ENCODE data around the gene CD163L1.

Gene CD163L1

DNA sequence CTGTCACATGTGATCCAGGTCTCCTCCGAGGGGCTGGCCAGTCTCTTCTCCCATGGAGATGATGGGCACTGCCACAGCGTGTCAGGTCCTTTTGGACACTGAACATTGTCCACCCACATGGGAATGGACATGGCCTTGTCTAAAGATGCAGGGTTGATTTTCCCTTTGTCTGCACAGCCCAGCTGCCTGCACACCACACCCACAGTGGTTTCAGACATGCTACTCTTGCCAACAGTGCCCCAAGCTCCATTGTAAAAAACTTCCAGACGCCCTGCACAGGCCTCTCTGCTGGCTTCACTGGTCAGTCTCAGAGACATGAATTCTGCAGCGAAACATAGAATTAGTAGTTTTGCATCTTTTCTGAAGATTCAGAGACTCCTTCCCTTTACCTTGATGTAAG lies 41.1 kb upstream of the CD163L1 start:
- no peaks in the 10 kb centered on the region for H3F3A ChIP-seq (ENCODE audit: insufficient read depth)
- no peak overlapping the region for H3K9ac ChIP-seq (ENCODE audit: low read length)
- no peaks in the 10 kb centered on the region for H3K79me2 ChIP-seq (ENCODE audit: insufficient read depth, low read length)
- H3K4me3 ChIP-seq (ENCODE audit: insufficient read depth, low read length, poor library complexity, severe bottlenecking): no peak overlapping the region
- H4K20me1 ChIP-seq (ENCODE audit: low read depth, low read length): no peaks in the 10 kb centered on the region
- no peaks in the 10 kb centered on the region for H3K27me3 ChIP-seq (ENCODE audit: low read length)
- TF ChIP-seq, protein P1, sequence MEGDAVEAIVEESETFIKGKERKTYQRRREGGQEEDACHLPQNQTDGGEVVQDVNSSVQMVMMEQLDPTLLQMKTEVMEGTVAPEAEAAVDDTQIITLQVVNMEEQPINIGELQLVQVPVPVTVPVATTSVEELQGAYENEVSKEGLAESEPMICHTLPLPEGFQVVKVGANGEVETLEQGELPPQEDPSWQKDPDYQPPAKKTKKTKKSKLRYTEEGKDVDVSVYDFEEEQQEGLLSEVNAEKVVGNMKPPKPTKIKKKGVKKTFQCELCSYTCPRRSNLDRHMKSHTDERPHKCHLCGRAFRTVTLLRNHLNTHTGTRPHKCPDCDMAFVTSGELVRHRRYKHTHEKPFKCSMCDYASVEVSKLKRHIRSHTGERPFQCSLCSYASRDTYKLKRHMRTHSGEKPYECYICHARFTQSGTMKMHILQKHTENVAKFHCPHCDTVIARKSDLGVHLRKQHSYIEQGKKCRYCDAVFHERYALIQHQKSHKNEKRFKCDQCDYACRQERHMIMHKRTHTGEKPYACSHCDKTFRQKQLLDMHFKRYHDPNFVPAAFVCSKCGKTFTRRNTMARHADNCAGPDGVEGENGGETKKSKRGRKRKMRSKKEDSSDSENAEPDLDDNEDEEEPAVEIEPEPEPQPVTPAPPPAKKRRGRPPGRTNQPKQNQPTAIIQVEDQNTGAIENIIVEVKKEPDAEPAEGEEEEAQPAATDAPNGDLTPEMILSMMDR (IDR thresholded peaks at IDR 0.05; ENCODE audit: insufficient read depth, low read length, poor library complexity, severe bottlenecking): no peak
- no peak for TF ChIP-seq EZH2phosphoT487 (conservative IDR thresholded peaks at IDR 0.05; ENCODE audit: low read length)
- no peak overlapping the region for H2AFZ ChIP-seq (ENCODE audit: low read depth, low read length, severe bottlenecking)
- no peaks in the 10 kb centered on the region for H3K9me2 ChIP-seq (replicated peaks; ENCODE audit: insufficient read depth, low read length)
- no peaks in the 10 kb centered on the region for H3K36me3 ChIP-seq (ENCODE audit: low read length)
- no peak overlapping the region for H3K4me2 ChIP-seq (ENCODE audit: low read depth, low read length, poor library complexity, severe bottlenecking)
- no peaks in the 10 kb centered on the region for H3K9me3 ChIP-seq (ENCODE audit: insufficient read depth, low read length)
- H3K27ac ChIP-seq (ENCODE audit: low read depth, low read length): no peak overlapping the region

DNA sequence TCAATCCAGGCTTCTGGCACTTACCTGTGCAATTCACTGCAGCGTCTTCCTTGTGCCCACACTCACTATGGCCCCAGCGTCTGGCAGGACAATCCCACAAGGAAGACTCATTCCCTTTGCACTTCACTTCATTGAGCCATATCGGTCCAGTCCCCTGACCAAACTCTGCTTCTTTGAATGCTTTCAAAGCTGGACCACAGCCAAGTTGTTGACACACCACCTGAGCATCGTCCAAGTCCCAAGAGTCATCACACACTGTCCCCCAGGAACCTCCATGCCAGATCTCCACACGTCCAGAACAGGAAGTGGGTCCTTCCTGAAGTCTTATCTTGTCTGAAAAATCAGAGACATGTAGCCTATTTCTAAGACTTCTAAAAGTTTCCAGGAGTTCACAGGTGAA lies 39.4 kb upstream of the CD163L1 start:
- no peaks in the 10 kb centered on the region for H3K9me3 ChIP-seq (ENCODE audit: insufficient read depth, low read length)
- H4K20me1 ChIP-seq (ENCODE audit: low read depth, low read length): no peaks in the 10 kb centered on the region
- H3K27me3 ChIP-seq (ENCODE audit: low read length): no peaks in the 10 kb centered on the region; the same call in 1 of the 2 replicates
- no peaks in the 10 kb centered on the region for H3K79me2 ChIP-seq (ENCODE audit: insufficient read depth, low read length)
- TF ChIP-seq EZH2phosphoT487 (conservative IDR thresholded peaks at IDR 0.05; ENCODE audit: low read length): no peak
- TF ChIP-seq, protein P1 (IDR thresholded peaks at IDR 0.05; ENCODE audit: insufficient read depth, low read length, poor library complexity, severe bottlenecking): no peak
- H3K36me3 ChIP-seq (ENCODE audit: low read length): no peaks in the 10 kb centered on the region
- no peak overlapping the region for H3K27ac ChIP-seq (ENCODE audit: low read depth, low read length)
- no peak overlapping the region for H3K4me2 ChIP-seq (ENCODE audit: low read depth, low read length, poor library complexity, severe bottlenecking)
- no peaks in the 10 kb centered on the region for H3K9me2 ChIP-seq (replicated peaks; ENCODE audit: insufficient read depth, low read length)
- no peak overlapping the region for H3K4me3 ChIP-seq (ENCODE audit: insufficient read depth, low read length, poor library complexity, severe bottlenecking)
- no peak overlapping the region for H2AFZ ChIP-seq (ENCODE audit: low read depth, low read length, severe bottlenecking)
- H3K9ac ChIP-seq (ENCODE audit: low read length): no peak overlapping the region
- no peaks in the 10 kb centered on the region for H3F3A ChIP-seq (ENCODE audit: insufficient read depth)

DNA sequence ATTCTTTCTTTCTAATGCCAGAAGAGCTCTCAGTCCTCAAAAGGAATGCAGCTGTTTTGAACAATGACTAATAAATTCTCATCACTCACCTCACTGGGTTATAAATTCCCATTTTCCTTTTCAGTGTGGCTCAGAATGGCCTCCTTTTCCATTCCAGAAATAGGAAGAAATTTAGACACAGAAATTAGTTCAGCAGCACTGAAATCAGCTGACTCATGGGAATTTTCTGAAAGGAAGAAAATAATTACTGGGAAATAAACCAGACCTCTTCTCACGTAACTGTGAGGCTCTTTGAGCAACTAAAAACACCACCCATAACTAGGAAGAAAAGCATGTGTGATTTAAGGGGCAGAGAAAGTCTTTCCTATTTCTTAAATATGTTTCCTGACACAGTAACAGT lies 35.8 kb upstream of the CD163L1 start:
- H4K20me1 ChIP-seq (ENCODE audit: low read depth, low read length): no peaks in the 10 kb centered on the region
- H3K4me3 ChIP-seq (ENCODE audit: insufficient read depth, low read length, poor library complexity, severe bottlenecking): no peak overlapping the region
- H3K79me2 ChIP-seq (ENCODE audit: insufficient read depth, low read length): no peaks in the 10 kb centered on the region
- no peak overlapping the region for H3K9ac ChIP-seq (ENCODE audit: low read length)
- no peak overlapping the region for H3K4me2 ChIP-seq (ENCODE audit: low read depth, low read length, poor library complexity, severe bottlenecking)
- TF ChIP-seq, protein P1 (IDR thresholded peaks at IDR 0.05; ENCODE audit: insufficient read depth, low read length, poor library complexity, severe bottlenecking): no peak
- no peak for TF ChIP-seq EZH2phosphoT487 (conservative IDR thresholded peaks at IDR 0.05; ENCODE audit: low read length)
- H3K36me3 ChIP-seq (ENCODE audit: low read length): no peaks in the 10 kb centered on the region
- no peaks in the 10 kb centered on the region for H3K9me3 ChIP-seq (ENCODE audit: insufficient read depth, low read length)
- no peaks in the 10 kb centered on the region for H3F3A ChIP-seq (ENCODE audit: insufficient read depth)
- H3K27ac ChIP-seq (ENCODE audit: low read depth, low read length): no peak overlapping the region
- H3K27me3 ChIP-seq (ENCODE audit: low read length): no peaks in the 10 kb centered on the region; the same call in 1 of the 2 replicates
- H3K9me2 ChIP-seq (replicated peaks; ENCODE audit: insufficient read depth, low read length): no peaks in the 10 kb centered on the region
- H2AFZ ChIP-seq (ENCODE audit: low read depth, low read length, severe bottlenecking): no peak overlapping the region
